ENCODE results near the gene STAU1. TPM values are rescaled to one million over a fixed set of nuclear protein-coding genes. Genes with fewer than 3 reads are reported as not detected.
"Not testable (repeated sequence)": the region's sequence is repeated elsewhere in the genome, so short reads cannot be mapped to it uniquely, and the experiment has no call there.

The STAU1 gene
- total RNA-seq, 2 donors from 2014 or later, result 73.3 to 88.2 TPM

- Mint-ChIP-seq H3K4me1 (no peaks in the 10 kb centered on the region), H3K27ac (no peak overlapping the region), H3K27me3 (no peaks in the 10 kb centered on the region), H3K4me3 (no peak overlapping the region), H3K9me3 (no peaks in the 10 kb centered on the region), H3K36me3 (ENCODE audit: low read depth) (peaks cover 73% of the 10 kb centered on the region)
- no peak for ATAC-seq (replicated peaks)
These were observed 84.3 kb downstream of the STAU1 start for GRCh38 chr20:49103647-49104364.

- no peak overlapping the region for H3K4me3 Mint-ChIP-seq
- H3K27ac Mint-ChIP-seq, result no peak overlapping the region
- no peaks in the 10 kb centered on the region for H3K4me1 Mint-ChIP-seq
- ATAC-seq (replicated peaks), result no peak
- H3K27me3 Mint-ChIP-seq, result no peaks in the 10 kb centered on the region
- H3K36me3 Mint-ChIP-seq (ENCODE audit: low read depth), result peaks cover 81% of the 10 kb centered on the region
- H3K9me3 Mint-ChIP-seq, result no peaks in the 10 kb centered on the region
These were observed 85.1 kb downstream of the STAU1 start for GRCh38 chr20:49103019-49103418.

- peaks cover 98% of the 10 kb centered on the region for H3K36me3 Mint-ChIP-seq (ENCODE audit: low read depth)
- H3K27me3 Mint-ChIP-seq, result no peaks in the 10 kb centered on the region
- H3K27ac Mint-ChIP-seq, result peak overlapping the region; percentile 46
- no peak overlapping the region for H3K4me3 Mint-ChIP-seq
- ATAC-seq (replicated peaks), result no peak
- no peaks in the 10 kb centered on the region for H3K4me1 Mint-ChIP-seq
- no peaks in the 10 kb centered on the region for H3K9me3 Mint-ChIP-seq
These were observed 87.2 kb downstream of the STAU1 start for GRCh38 chr20:49100972-49101371.

- H3K36me3 Mint-ChIP-seq (ENCODE audit: low read depth), result peaks cover 98% of the 10 kb centered on the region
- not testable (repeated sequence) for H3K4me1 Mint-ChIP-seq; H3K27ac Mint-ChIP-seq; H3K9me3 Mint-ChIP-seq; H3K4me3 Mint-ChIP-seq; H3K27me3 Mint-ChIP-seq; ATAC-seq (replicated peaks)
These were observed 87.8 kb downstream of the STAU1 start for GRCh38 chr20:49100292-49100691.

GRCh38 chr20:49099011-49099410 lies 89.1 kb downstream of the STAU1 start:
- Mint-ChIP-seq H3K27ac (no peak overlapping the region), H3K36me3 (ENCODE audit: low read depth) (peaks cover 98% of the 10 kb centered on the region), H3K9me3 (no peaks in the 10 kb centered on the region), H3K4me3 (no peak overlapping the region), H3K4me1 (no peaks in the 10 kb centered on the region), H3K27me3 (no peaks in the 10 kb centered on the region)
- ATAC-seq (replicated peaks), result no peak

- peaks cover 98% of the 10 kb centered on the region for H3K36me3 Mint-ChIP-seq (ENCODE audit: low read depth)
- H3K27me3 Mint-ChIP-seq, result no peaks in the 10 kb centered on the region
- H3K9me3 Mint-ChIP-seq, result no peaks in the 10 kb centered on the region
- no peaks in the 10 kb centered on the region for H3K4me1 Mint-ChIP-seq
- H3K4me3 Mint-ChIP-seq, result no peak overlapping the region
- no peak for ATAC-seq (replicated peaks)
- H3K27ac Mint-ChIP-seq, result no peak overlapping the region
These were observed 90.0 kb downstream of the STAU1 start for GRCh38 chr20:49098136-49098535.

GRCh38 chr20:49097159-49097558 lies 91.0 kb downstream of the STAU1 start:
- Mint-ChIP-seq H3K36me3 (ENCODE audit: low read depth) (peaks cover 98% of the 10 kb centered on the region), H3K9me3 (no peaks in the 10 kb centered on the region), H3K4me3 (no peak overlapping the region), H3K4me1 (no peaks in the 10 kb centered on the region), H3K27me3 (no peaks in the 10 kb centered on the region), H3K27ac (no peak overlapping the region)
- ATAC-seq (replicated peaks), result no peak

GRCh38 chr20:49096203-49096730 lies 91.9 kb downstream of the STAU1 start:
- Mint-ChIP-seq H3K27ac (no peak overlapping the region), H3K4me1 (no peaks in the 10 kb centered on the region), H3K9me3 (no peaks in the 10 kb centered on the region), H3K4me3 (no peak overlapping the region), H3K27me3 (no peaks in the 10 kb centered on the region), H3K36me3 (ENCODE audit: low read depth) (peaks cover 98% of the 10 kb centered on the region)
- no peak for ATAC-seq (replicated peaks)

- Mint-ChIP-seq H3K4me1 (no peaks in the 10 kb centered on the region), H3K27me3 (no peaks in the 10 kb centered on the region), H3K27ac (no peak overlapping the region), H3K36me3 (ENCODE audit: low read depth) (peaks cover 100% of the 10 kb centered on the region), H3K4me3 (no peak overlapping the region), H3K9me3 (no peaks in the 10 kb centered on the region)
- ATAC-seq (replicated peaks), result no peak
These were observed 96.4 kb downstream of the STAU1 start for GRCh38 chr20:49091762-49092161.

GRCh38 chr20:49091104-49091503 lies 97.0 kb downstream of the STAU1 start:
- H3K27me3 Mint-ChIP-seq, result no peaks in the 10 kb centered on the region
- no peak for ATAC-seq (replicated peaks)
- peaks cover 100% of the 10 kb centered on the region for H3K36me3 Mint-ChIP-seq (ENCODE audit: low read depth)
- H3K9me3 Mint-ChIP-seq, result no peaks in the 10 kb centered on the region
- no peak overlapping the region for H3K4me3 Mint-ChIP-seq
- H3K27ac Mint-ChIP-seq, result no peak overlapping the region
- no peaks in the 10 kb centered on the region for H3K4me1 Mint-ChIP-seq

GRCh38 chr20:49082295-49082694 lies 105.8 kb downstream of the STAU1 start:
- not testable (repeated sequence) for H3K9me3 Mint-ChIP-seq; H3K27me3 Mint-ChIP-seq; ATAC-seq (replicated peaks); H3K4me1 Mint-ChIP-seq; H3K27ac Mint-ChIP-seq; H3K4me3 Mint-ChIP-seq
- H3K36me3 Mint-ChIP-seq (ENCODE audit: low read depth), result peaks cover 100% of the 10 kb centered on the region

- no peaks in the 10 kb centered on the region for H3K27me3 Mint-ChIP-seq
- no peak overlapping the region for H3K27ac Mint-ChIP-seq
- ATAC-seq (replicated peaks), result no peak
- H3K9me3 Mint-ChIP-seq, result no peaks in the 10 kb centered on the region
- H3K36me3 Mint-ChIP-seq (ENCODE audit: low read depth), result peaks cover 100% of the 10 kb centered on the region
- H3K4me1 Mint-ChIP-seq, result peaks cover 6% of the 10 kb centered on the region
- H3K4me3 Mint-ChIP-seq, result no peak overlapping the region
These were observed 109.8 kb downstream of the STAU1 start for GRCh38 chr20:49078310-49078709.

- Mint-ChIP-seq H3K9me3 (no peaks in the 10 kb centered on the region), H3K27me3 (no peaks in the 10 kb centered on the region), H3K4me3 (no peak overlapping the region), H3K27ac (peak overlapping the region; percentile 81), H3K36me3 (ENCODE audit: low read depth) (peaks cover 100% of the 10 kb centered on the region), H3K4me1 (peaks cover 6% of the 10 kb centered on the region)
- no peak for ATAC-seq (replicated peaks)
These were observed 113.6 kb downstream of the STAU1 start for GRCh38 chr20:49074521-49074920.

Data from activated T-helper 17 cell treated with anti-CD3 and anti-CD28 coated beads, Interleukin-2, amount 50 U/mL, for 72 hours (primary cell).